Endothelial cell of umbilical vein (primary cell): Measurements from ENCODE around the gene IFNL3. TPM values are rescaled to one million over a fixed set of nuclear protein-coding genes. Genes with fewer than 3 reads are reported as not detected.

Source experiments
- BruUV-seq: library from RNA; stranded (reverse); fragments of 400-500 nt; replicated peaks from 2 replicates; lab custom pipeline; 2021; lab: Mats Ljungman, UMichigan
- CTCF ChIA-PET: fragments of 300-600, 350-600 bp; sonication (Branson Sonifier 250); formaldehyde crosslinking; loops from one replicate; lab custom pipeline; 2021; ENCODE audit warnings: antibody characterized with exemption, inconsistent platforms; lab: Charles Lee
- POLR2A ChIA-PET: fragments of 300-600, 350-600 bp; sonication (Branson Sonifier 250); formaldehyde crosslinking; loops from one replicate; lab custom pipeline; 2021; ENCODE audit warnings: antibody characterized with exemption, inconsistent platforms; lab: Charles Lee
- DNase-seq: peaks from one replicate; pipeline ENCODE4 v3.0.0-alpha.2; 2011; ENCODE audit warnings: low read depth, low spot score
- FAIRE-seq: peaks from 2 replicates; lab custom pipeline; 2011; peaks lifted over from hg19 to GRCh38; lab: Jason Lieb, UNC
- H2AFZ ChIP-seq: 2 replicates; pipeline ENCODE4 v1.6.0; 2012; ENCODE audit warnings: low read depth, low read length, control low read depth, inconsistent platforms
- H3K27ac ChIP-seq: 2 replicates; pipeline ENCODE4 v1.5.1; 2011; ENCODE audit warnings: low read depth, mild to moderate bottlenecking, control low read depth, low read length, moderate library complexity; ENCODE audit not compliant: insufficient read depth
- H3K27me3 ChIP-seq, 2 experiments: 2 replicates each; pipeline versions ENCODE4 v1.6.0 to v1.6.1; 2011; ENCODE audit warnings: low read length in 2 of 2, mixed read lengths in 1 of 2; ENCODE audit not compliant: control insufficient read depth in 2 of 2, insufficient read depth in 2 of 2
- H3K36me3 ChIP-seq, 2 experiments: 2 replicates in 1 of 2; 3 replicates in 1 of 2; pipeline ENCODE4 v1.5.1; 2011; ENCODE audit warnings: low read length in 2 of 2, mild to moderate bottlenecking in 1 of 2, moderate library complexity in 1 of 2; ENCODE audit not compliant: control insufficient read depth in 2 of 2, insufficient read depth in 2 of 2; ENCODE audit errors: extremely low read depth in 1 of 2
- H3K4me1 ChIP-seq: 3 replicates; pipeline ENCODE4 v1.5.1; 2011; ENCODE audit warnings: mild to moderate bottlenecking, low read length; ENCODE audit not compliant: control insufficient read depth, insufficient read depth; ENCODE audit errors: extremely low read depth
- H3K4me2 ChIP-seq: 2 replicates; pipeline ENCODE4 v1.6.1; 2011; ENCODE audit warnings: low read length, control low read depth, mixed read lengths; ENCODE audit not compliant: insufficient read depth
- H3K4me3 ChIP-seq, 3 experiments: fragments of 200-600 bp in 1 of 3; sonication (generic), shearing (Covaris generic) in 1 of 3; replicated peaks in 1 of 3; 2 replicates each; pipeline ENCODE4 v1.5.1; 2011 to 2016; ENCODE audit warnings: control low read depth in 3 of 3, low read length in 3 of 3, mild to moderate bottlenecking in 2 of 3, inconsistent platforms in 1 of 3, low read depth in 1 of 3, moderate library complexity in 1 of 3; ENCODE audit not compliant: insufficient read depth in 1 of 3
- H3K79me2 ChIP-seq: 2 replicates; pipeline ENCODE4 v1.6.0; 2012; ENCODE audit warnings: low read length, inconsistent platforms; ENCODE audit not compliant: control insufficient read depth, insufficient read depth
- H3K9ac ChIP-seq: replicated peaks from 2 replicates; pipeline ENCODE3; 2011; ENCODE audit warnings: low read length, control low read depth; ENCODE audit not compliant: insufficient read depth; ENCODE audit errors: extremely low read depth
- H3K9me1 ChIP-seq: replicated peaks from 3 replicates; pipeline ENCODE4 v1.6.0; 2011; ENCODE audit warnings: mild to moderate bottlenecking, low read length; ENCODE audit not compliant: control insufficient read depth, insufficient read depth; ENCODE audit errors: extremely low read depth
- H3K9me3 ChIP-seq: replicated peaks from 2 replicates; pipeline ENCODE4 v1.5.1; 2012; ENCODE audit warnings: low read length, inconsistent platforms; ENCODE audit not compliant: control insufficient read depth, insufficient read depth
- H4K20me1 ChIP-seq: replicated peaks from 2 replicates; pipeline ENCODE3; 2011; ENCODE audit warnings: mild to moderate bottlenecking, low read length; ENCODE audit not compliant: control insufficient read depth, insufficient read depth; ENCODE audit errors: extremely low read depth
- CTCF ChIP-seq, 2 donors: IDR thresholded peaks; 1 replicate in 1 of 2; 2 replicates in 1 of 2; pipeline ENCODE4 v1.5.1; 2011; ENCODE audit warnings: low read length in 2 of 2, mild to moderate bottlenecking in 2 of 2, moderate library complexity in 2 of 2, control low read depth in 1 of 2, inconsistent platforms in 1 of 2, low read depth in 1 of 2; ENCODE audit not compliant: insufficient read depth in 1 of 2; ENCODE audit errors: extremely low read depth in 1 of 2
- EZH2 ChIP-seq: IDR thresholded peaks from 2 replicates; pipeline ENCODE4 v1.6.1; 2012; ENCODE audit warnings: borderline replicate concordance, low read depth, mild to moderate bottlenecking, moderate library complexity, low read length, inconsistent platforms; ENCODE audit not compliant: severe bottlenecking
- FOS ChIP-seq: IDR thresholded peaks from 2 replicates; pipeline ENCODE4 v1.6.1; 2011; ENCODE audit warnings: mild to moderate bottlenecking, low read length, moderate library complexity, borderline replicate concordance; ENCODE audit not compliant: insufficient read depth
- GATA2 ChIP-seq: IDR thresholded peaks from 2 replicates; pipeline ENCODE4 v1.7.0; 2011; ENCODE audit warnings: low read depth, mild to moderate bottlenecking, moderate library complexity, mixed read lengths, low read length; ENCODE audit not compliant: insufficient read length, insufficient read depth
- JUN ChIP-seq: IDR thresholded peaks from 2 replicates; pipeline ENCODE4 v1.6.1; 2011; ENCODE audit warnings: borderline replicate concordance, low read depth; ENCODE audit not compliant: insufficient read length, insufficient read depth
- MAX ChIP-seq: IDR thresholded peaks from 2 replicates; pipeline ENCODE4 v1.6.1; 2011; ENCODE audit not compliant: insufficient read depth, insufficient read length
- MYC ChIP-seq: IDR thresholded peaks from one replicate; pipeline ENCODE4 v1.6.1; 2011; ENCODE audit warnings: mild to moderate bottlenecking, low read depth, low read length
- POLR2A ChIP-seq: IDR thresholded peaks from 2 replicates; pipeline ENCODE4 v1.6.1; 2012; ENCODE audit warnings: low read depth, mild to moderate bottlenecking, control low read depth, low read length
- POLR2AphosphoS5 ChIP-seq: IDR thresholded peaks from 2 replicates; pipeline ENCODE4 v1.6.1; 2012; ENCODE audit warnings: low read depth, mild to moderate bottlenecking, control low read depth, low read length, moderate library complexity; ENCODE audit not compliant: insufficient read depth
- dilution Hi-C: fragments of 300-500 bp; cut with MboI; formaldehyde crosslinking; loops from one replicate; pipeline ENCODE4 v1.15.0; 2019; ENCODE audit warnings: low sequenced_read_pairs; ENCODE audit not compliant: extremely low pct_ligation_motif_present
- intact Hi-C: fragments of 100-400 bp; cut with micrococcal nuclease; formaldehyde crosslinking; loops from one replicate; pipeline ENCODE4 v1.10.0; 2022
- polyA plus RNA-seq, 4 experiments: library from polyadenylated mRNA; depleted of rRNA in 3 of 4; stranded (reverse) in 3 of 4; unstranded in 1 of 4; fragments of >200 nt; gene quantifications; 2 replicates each; pipeline versions ENCODE4 v1.2.1 to v1.2.3, GENCODE V29; 2011 to 2012; ENCODE audit warnings: missing spikeins in 1 of 4
- total RNA-seq: library from RNA; stranded (reverse); gene quantifications from 2 replicates; pipeline ENCODE4 v1.2.3, GENCODE V29; 2021

IFNL3 gene
- total and polyA plus RNA-seq, 2 donors (not counting 3 experiments of a cell fraction or from before 2014, with no cell fraction given) = not detected

GRCh38 chr19:39254531-39255345 lies 9.9 kb upstream of the IFNL3 start:
- Histone ChIP-seq H3K79me2 (no peaks in the 10 kb centered on the region), H2AFZ (no peak overlapping the region), H3K4me1 (no peaks in the 10 kb centered on the region), H3K9me3 (no peaks in the 10 kb centered on the region), H3K4me3 (no peak overlapping the region), H4K20me1 (no peaks in the 10 kb centered on the region), H3K9ac (no peak overlapping the region), H3K27me3 (peaks cover 9 to 12% of the 10 kb centered on the region in 2 experiments), H3K9me1 (no peaks in the 10 kb centered on the region), H3K4me2 (no peak overlapping the region), H3K36me3 (no peaks in the 10 kb centered on the region), H3K27ac (no peak overlapping the region)
- DNase-seq (no peak), FAIRE-seq (no peak)
- ChIA-PET POLR2A (no interaction called here), CTCF (interaction anchor here (1.0 to 1.5 kb wide), 2 partner anchors 9 to 51 kb away, joined by 3 read pairs; no protein-coding TSS in a partner anchor)
- dilution Hi-C loops (no loop called here), intact Hi-C loops (no loop called here)
- TF ChIP-seq MAX (no peak), POLR2AphosphoS5 (no peak), FOS (no peak), JUN (no peak), EZH2 (no peak), MYC (no peak), CTCF (IDR thresholded peaks at IDR 0.05; ENCODE audit: extremely low read depth in 1 of 2, insufficient read depth in 1 of 2, low read depth in 1 of 2, low read length in 2 of 2) (no peak), POLR2A (no peak), GATA2 (no peak)
- BruUV-seq = no TSS peak
